Activated naive CD4-positive, alpha-beta T cell treated with anti-CD3 and anti-CD28 coated beads, Interleukin-2, amount 50 U/mL, for 72 hours (primary cell): Measurements from ENCODE around the gene COX14. TPM values are rescaled to one million over a fixed set of nuclear protein-coding genes. Genes with fewer than 3 reads are reported as not detected.

Source experiments
- ATAC-seq, 2 donors: fragments of 150-1000 bp; cut with Tn5 transposase; 2 replicates each; pipeline ENCODE4 v1.10.0; 2021; ENCODE audit warnings: mild to moderate bottlenecking in 2 of 2, moderate library complexity in 2 of 2
- DNase-seq, 2 donors: peaks; one replicate each; pipeline ENCODE4 v3.0.0; 2021 to 2022; ENCODE audit warnings: low spot score in 2 of 2
- H3K27ac Mint-ChIP-seq, 2 donors: one replicate each; pipeline ENCODE4 v1.8.0; 2022; ENCODE audit warnings: mild to moderate bottlenecking in 2 of 2, mixed read lengths in 2 of 2
- H3K36me3 Mint-ChIP-seq, 2 donors: one replicate each; pipeline ENCODE4 v1.8.0; 2022; ENCODE audit warnings: mixed read lengths in 2 of 2
- H3K9me3 Mint-ChIP-seq, 2 donors: one replicate each; pipeline ENCODE4 v1.8.0; 2022; ENCODE audit warnings: mixed read lengths in 2 of 2
- total RNA-seq, 2 donors: library from RNA; stranded (reverse); gene quantifications; one replicate each; pipeline ENCODE4 v1.2.3, GENCODE V29; 2022

COX14 gene
- total RNA-seq, 2 donors from 2014 or later = 46.0 to 48.5 TPM

- no peaks in the 10 kb centered on the region for H3K9me3 Mint-ChIP-seq
- DNase-seq (no peak), ATAC-seq (no peak)
- no peaks in the 10 kb centered on the region for H3K36me3 Mint-ChIP-seq
- no peak overlapping the region for H3K27ac Mint-ChIP-seq
Observed at GRCh38 chr12:50102131-50102531, 9.9 kb upstream of the COX14 start.

- no peak for DNase-seq
- ATAC-seq = no peak
- no peaks in the 10 kb centered on the region for H3K36me3 Mint-ChIP-seq
- no peaks in the 10 kb centered on the region for H3K9me3 Mint-ChIP-seq
- H3K27ac Mint-ChIP-seq = peak overlapping the region in 1 of 2 donors; percentile 51
Observed at GRCh38 chr12:50102646-50103309, 9.3 kb upstream of the COX14 start.

- no peaks in the 10 kb centered on the region for H3K9me3 Mint-ChIP-seq
- no peak for ATAC-seq
- no peak for DNase-seq
- no peak overlapping the region for H3K27ac Mint-ChIP-seq
- no peaks in the 10 kb centered on the region for H3K36me3 Mint-ChIP-seq
Observed at GRCh38 chr12:50103351-50103750, 8.7 kb upstream of the COX14 start.

GRCh38 chr12:50103767-50104321, 8.2 kb upstream of the COX14 start, which contains the start of gene GPD1:
Gene GPD1 (plus strand): TSS chr12:50104008. CDS start chr12:50104051, 43 bp downstream.
- Mint-ChIP-seq H3K27ac (peak within 1 kb of the TSS in 1 of 2 donors; percentile 51), H3K9me3 (no peaks in the 10 kb centered on the region), H3K36me3 (no peaks in the 10 kb centered on the region)
- ATAC-seq (peak in 1 of 2 donors; percentile 51), DNase-seq (no peak)

- ATAC-seq (no peak), DNase-seq (no peak)
- Mint-ChIP-seq H3K36me3 (no peaks in the 10 kb centered on the region), H3K27ac (no peak overlapping the region), H3K9me3 (no peaks in the 10 kb centered on the region)
Observed at GRCh38 chr12:50104417-50105366, 7.3 kb upstream of the COX14 start.

- Mint-ChIP-seq H3K36me3 (no peaks in the 10 kb centered on the region), H3K9me3 (no peaks in the 10 kb centered on the region), H3K27ac (no peak overlapping the region)
- no peak for DNase-seq
- ATAC-seq = no peak
Observed at GRCh38 chr12:50105913-50106450, 6.1 kb upstream of the COX14 start.

- no peak for ATAC-seq
- DNase-seq = no peak
- no peaks in the 10 kb centered on the region for H3K9me3 Mint-ChIP-seq
- no peak overlapping the region for H3K27ac Mint-ChIP-seq
- no peaks in the 10 kb centered on the region for H3K36me3 Mint-ChIP-seq
Observed at GRCh38 chr12:50106907-50107306, 5.1 kb upstream of the COX14 start.

GRCh38 chr12:50107416-50108268, 4.4 kb upstream of the COX14 start:
- H3K36me3 Mint-ChIP-seq = peaks cover 6% of the 10 kb centered on the region in 2 donors
- no peaks in the 10 kb centered on the region for H3K9me3 Mint-ChIP-seq
- H3K27ac Mint-ChIP-seq = no peak overlapping the region
- ATAC-seq = no peak
- DNase-seq = no peak

GRCh38 chr12:50109319-50109718, 2.7 kb upstream of the COX14 start:
- no peaks in the 10 kb centered on the region for H3K9me3 Mint-ChIP-seq
- DNase-seq (no peak), ATAC-seq (no peak)
- peaks cover 7 to 9% of the 10 kb centered on the region in 2 donors for H3K36me3 Mint-ChIP-seq
- H3K27ac Mint-ChIP-seq = no peak overlapping the region

- H3K36me3 Mint-ChIP-seq = peaks cover 7 to 9% of the 10 kb centered on the region in 2 donors
- DNase-seq = peak in 1 of 2 donors; percentile 65
- no peaks in the 10 kb centered on the region for H3K9me3 Mint-ChIP-seq
- peak overlapping the region; percentile 40 to 99 for H3K27ac Mint-ChIP-seq
- peak in 1 of 2 donors; percentile 1 for ATAC-seq
Observed at GRCh38 chr12:50110127-50110761, 1.8 kb upstream of the COX14 start.

GRCh38 chr12:50110762-50111351, 1.2 kb upstream of the COX14 start:
- H3K9me3 Mint-ChIP-seq = no peaks in the 10 kb centered on the region
- ATAC-seq (no peak), DNase-seq (no peak)
- H3K27ac Mint-ChIP-seq = peak overlapping the region in 1 of 2 donors; percentile 99
- H3K36me3 Mint-ChIP-seq = peaks cover 7 to 9% of the 10 kb centered on the region in 2 donors

GRCh38 chr12:50111395-50111692, 692 bp upstream of the COX14 start:
- peak overlapping the region; percentile 97 to 99 for H3K27ac Mint-ChIP-seq
- no peaks in the 10 kb centered on the region for H3K9me3 Mint-ChIP-seq
- DNase-seq (no peak), ATAC-seq (peak in 1 of 2 donors; percentile 0)
- peaks cover 7 to 9% of the 10 kb centered on the region in 2 donors for H3K36me3 Mint-ChIP-seq

GRCh38 chr12:50112456-50113218, 601 bp downstream of the COX14 start:
- no peak for ATAC-seq
- H3K36me3 Mint-ChIP-seq = peaks cover 7 to 9% of the 10 kb centered on the region in 2 donors
- no peaks in the 10 kb centered on the region for H3K9me3 Mint-ChIP-seq
- peak overlapping the region; percentile 97 to 99 for H3K27ac Mint-ChIP-seq
- no peak for DNase-seq

GRCh38 chr12:50117057-50117622, 5.1 kb downstream of the COX14 start:
- no peaks in the 10 kb centered on the region for H3K9me3 Mint-ChIP-seq
- no peak for ATAC-seq
- peaks cover 6 to 9% of the 10 kb centered on the region in 2 donors for H3K36me3 Mint-ChIP-seq
- H3K27ac Mint-ChIP-seq = peak overlapping the region in 1 of 2 donors; percentile 78
- no peak for DNase-seq
